Testis (tissue), 2 donors: ENCODE data around the gene CRYBA4.

Source experiments
- POLR2A ChIP-seq: fragments of 450-650 bp; IDR thresholded peaks from one replicate; pipeline ENCODE4 v1.6.1; 2017; ENCODE audit warnings: antibody characterized with exemption, mild to moderate bottlenecking, moderate library complexity
- TF ChIP-seq, protein P1 (sequence below), 3 experiments: fragments of 450-650 bp in 2 of 3; fragments of 200-600 bp in 1 of 3; sonication (generic) in 1 of 3; IDR thresholded peaks; one replicate each; pipeline ENCODE4 v1.5.1; 2016 to 2019; ENCODE audit warnings: antibody characterized with exemption in 3 of 3, mild to moderate bottlenecking in 2 of 3, moderate library complexity in 1 of 3

DNA sequence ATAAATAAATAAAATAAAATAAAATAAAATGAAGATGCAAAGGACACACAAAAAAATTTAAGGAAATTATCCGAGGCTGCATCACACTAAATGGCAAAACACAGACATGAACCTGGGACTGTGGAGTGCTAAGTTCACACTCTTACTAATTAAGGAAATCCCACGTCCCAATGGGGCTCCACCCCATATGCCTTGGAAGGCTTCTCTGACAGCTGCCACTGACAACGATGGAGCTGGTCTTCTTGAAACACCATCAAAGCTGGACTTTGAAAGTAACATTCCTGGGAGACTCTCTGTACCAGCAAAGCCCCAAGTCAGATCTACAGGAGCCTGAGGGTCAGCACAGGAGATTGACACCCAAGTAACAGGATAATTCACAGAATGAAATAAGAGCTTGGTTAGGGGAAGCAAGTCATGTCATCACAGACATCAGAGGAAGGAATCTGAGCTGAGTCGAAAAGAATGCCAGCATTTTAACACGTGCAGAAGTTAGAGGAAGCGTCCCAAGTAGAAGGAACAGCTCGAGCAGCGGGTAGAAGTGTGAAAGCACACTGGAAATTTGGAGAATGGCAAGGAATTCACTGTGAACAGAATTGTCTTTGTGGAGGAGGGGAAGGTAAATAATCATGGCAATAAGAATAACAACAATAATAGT lies 45.6 kb upstream of the CRYBA4 start:
- TF ChIP-seq, protein P1, sequence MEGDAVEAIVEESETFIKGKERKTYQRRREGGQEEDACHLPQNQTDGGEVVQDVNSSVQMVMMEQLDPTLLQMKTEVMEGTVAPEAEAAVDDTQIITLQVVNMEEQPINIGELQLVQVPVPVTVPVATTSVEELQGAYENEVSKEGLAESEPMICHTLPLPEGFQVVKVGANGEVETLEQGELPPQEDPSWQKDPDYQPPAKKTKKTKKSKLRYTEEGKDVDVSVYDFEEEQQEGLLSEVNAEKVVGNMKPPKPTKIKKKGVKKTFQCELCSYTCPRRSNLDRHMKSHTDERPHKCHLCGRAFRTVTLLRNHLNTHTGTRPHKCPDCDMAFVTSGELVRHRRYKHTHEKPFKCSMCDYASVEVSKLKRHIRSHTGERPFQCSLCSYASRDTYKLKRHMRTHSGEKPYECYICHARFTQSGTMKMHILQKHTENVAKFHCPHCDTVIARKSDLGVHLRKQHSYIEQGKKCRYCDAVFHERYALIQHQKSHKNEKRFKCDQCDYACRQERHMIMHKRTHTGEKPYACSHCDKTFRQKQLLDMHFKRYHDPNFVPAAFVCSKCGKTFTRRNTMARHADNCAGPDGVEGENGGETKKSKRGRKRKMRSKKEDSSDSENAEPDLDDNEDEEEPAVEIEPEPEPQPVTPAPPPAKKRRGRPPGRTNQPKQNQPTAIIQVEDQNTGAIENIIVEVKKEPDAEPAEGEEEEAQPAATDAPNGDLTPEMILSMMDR (IDR thresholded peaks at IDR 0.05), result no peak
- no peak for TF ChIP-seq POLR2A
